Lower lobe of right lung (tissue), 2 donors: ENCODE results near the gene HOMER2. TPM values are rescaled to one million over a fixed set of nuclear protein-coding genes. Genes with fewer than 3 reads are reported as not detected.

ENCODE experiments used
- ATAC-seq, 2 donors: fragments of 200-7000 bp; cut with Tn5 transposase; one replicate each; pipeline ENCODE4 v1.9.1; 2020 to 2022; ENCODE audit warnings: mild to moderate bottlenecking in 2 of 2, moderate library complexity in 2 of 2
- DNase-seq: peaks from one replicate; pipeline ENCODE4 v3.0.0-alpha.2; 2020
- H3K27ac ChIP-seq: fragments of 200-600 bp; one replicate; pipeline ENCODE4 v1.8.0; 2022
- H3K27me3 ChIP-seq: fragments of 200-600 bp; one replicate; pipeline ENCODE4 v1.8.0; 2022; ENCODE audit warnings: low read depth
- H3K36me3 ChIP-seq: fragments of 200-600 bp; one replicate; pipeline ENCODE4 v1.8.0; 2022; ENCODE audit warnings: mild to moderate bottlenecking
- H3K4me1 ChIP-seq: fragments of 200-600 bp; one replicate; pipeline ENCODE4 v1.8.0; 2022
- H3K4me3 ChIP-seq: fragments of 200-600 bp; one replicate; pipeline ENCODE4 v1.8.0; 2022; ENCODE audit warnings: mild to moderate bottlenecking
- H3K9me3 ChIP-seq: fragments of 200-600 bp; one replicate; pipeline ENCODE4 v1.8.0; 2022
- intact Hi-C: fragments of 100-400 bp; cut with DNase I; formaldehyde crosslinking; loops from one replicate; pipeline ENCODE4 v1.11.0; 2022
- total RNA-seq: library from RNA; stranded (reverse); fragmentation: NEBNext Ultra II Directional; extraction: Animal tissue kit (Norgen Biotek cat#: 25700); gene quantifications from one replicate; pipeline ENCODE4 v1.2.1, GENCODE V29; 2021
- TF ChIP-seq, protein P1 (sequence below): fragments of 200-600 bp; IDR thresholded peaks from one replicate; pipeline ENCODE4 v1.8.0; 2022; ENCODE audit warnings: antibody characterized with exemption, mild to moderate bottlenecking
- donor health status: DM: no; HTN: yes; CAD: no; lungs with severe emphysema.

HOMER2 gene
- total RNA-seq, 1 donor from 2014 or later, result 16.2 TPM

DNA sequence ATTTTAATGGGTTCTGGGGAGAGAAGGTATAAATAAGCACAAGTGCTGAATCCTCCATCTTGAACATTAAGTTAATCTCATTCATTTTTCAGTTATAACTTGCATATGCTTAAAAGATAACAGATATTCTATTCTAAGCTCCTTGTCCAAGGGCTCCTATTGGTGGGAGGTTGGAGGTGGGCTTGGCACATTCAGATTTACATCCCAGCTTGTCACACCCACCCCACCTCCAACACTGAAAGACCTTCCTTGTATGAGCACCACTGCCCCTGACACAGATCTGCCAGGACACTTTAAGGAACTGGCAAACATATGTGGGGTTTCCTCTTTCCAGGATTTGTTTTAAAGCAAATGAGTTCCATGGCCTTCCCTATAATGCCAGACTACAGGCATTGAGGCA, 30.6 kb downstream of the HOMER2 start:
- Histone ChIP-seq H3K27ac (no peak overlapping the region), H3K27me3 (no peaks in the 10 kb centered on the region), H3K4me1 (no peaks in the 10 kb centered on the region), H3K4me3 (no peak overlapping the region), H3K36me3 (no peaks in the 10 kb centered on the region), H3K9me3 (no peaks in the 10 kb centered on the region)
- ATAC-seq (no peak), DNase-seq (no peak)
- intact Hi-C loops, result no loop called here
- TF ChIP-seq, protein P1, sequence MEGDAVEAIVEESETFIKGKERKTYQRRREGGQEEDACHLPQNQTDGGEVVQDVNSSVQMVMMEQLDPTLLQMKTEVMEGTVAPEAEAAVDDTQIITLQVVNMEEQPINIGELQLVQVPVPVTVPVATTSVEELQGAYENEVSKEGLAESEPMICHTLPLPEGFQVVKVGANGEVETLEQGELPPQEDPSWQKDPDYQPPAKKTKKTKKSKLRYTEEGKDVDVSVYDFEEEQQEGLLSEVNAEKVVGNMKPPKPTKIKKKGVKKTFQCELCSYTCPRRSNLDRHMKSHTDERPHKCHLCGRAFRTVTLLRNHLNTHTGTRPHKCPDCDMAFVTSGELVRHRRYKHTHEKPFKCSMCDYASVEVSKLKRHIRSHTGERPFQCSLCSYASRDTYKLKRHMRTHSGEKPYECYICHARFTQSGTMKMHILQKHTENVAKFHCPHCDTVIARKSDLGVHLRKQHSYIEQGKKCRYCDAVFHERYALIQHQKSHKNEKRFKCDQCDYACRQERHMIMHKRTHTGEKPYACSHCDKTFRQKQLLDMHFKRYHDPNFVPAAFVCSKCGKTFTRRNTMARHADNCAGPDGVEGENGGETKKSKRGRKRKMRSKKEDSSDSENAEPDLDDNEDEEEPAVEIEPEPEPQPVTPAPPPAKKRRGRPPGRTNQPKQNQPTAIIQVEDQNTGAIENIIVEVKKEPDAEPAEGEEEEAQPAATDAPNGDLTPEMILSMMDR, result no peak

DNA sequence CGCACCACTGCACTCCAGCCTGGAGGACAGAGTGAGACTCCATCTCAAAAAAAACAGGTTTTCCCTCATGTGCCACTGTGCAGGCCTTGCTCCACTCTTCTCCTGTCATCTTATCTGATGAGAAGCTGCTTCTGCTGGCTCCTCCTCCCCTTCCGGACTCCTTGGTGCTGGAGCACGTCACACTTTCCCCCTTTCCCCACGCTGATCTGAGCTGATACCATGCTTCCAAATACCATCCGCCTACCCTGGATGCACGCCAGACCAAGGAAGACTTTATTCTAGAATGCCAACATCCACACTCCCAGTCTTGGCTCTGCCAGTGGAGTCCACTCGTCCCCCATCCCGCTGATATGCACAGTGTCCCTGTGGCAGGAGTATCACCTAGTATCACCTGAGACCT, 31.3 kb downstream of the HOMER2 start:
- H3K27ac ChIP-seq, result no peak overlapping the region
- DNase-seq, result no peak
- intact Hi-C loops, result no loop called here

DNA sequence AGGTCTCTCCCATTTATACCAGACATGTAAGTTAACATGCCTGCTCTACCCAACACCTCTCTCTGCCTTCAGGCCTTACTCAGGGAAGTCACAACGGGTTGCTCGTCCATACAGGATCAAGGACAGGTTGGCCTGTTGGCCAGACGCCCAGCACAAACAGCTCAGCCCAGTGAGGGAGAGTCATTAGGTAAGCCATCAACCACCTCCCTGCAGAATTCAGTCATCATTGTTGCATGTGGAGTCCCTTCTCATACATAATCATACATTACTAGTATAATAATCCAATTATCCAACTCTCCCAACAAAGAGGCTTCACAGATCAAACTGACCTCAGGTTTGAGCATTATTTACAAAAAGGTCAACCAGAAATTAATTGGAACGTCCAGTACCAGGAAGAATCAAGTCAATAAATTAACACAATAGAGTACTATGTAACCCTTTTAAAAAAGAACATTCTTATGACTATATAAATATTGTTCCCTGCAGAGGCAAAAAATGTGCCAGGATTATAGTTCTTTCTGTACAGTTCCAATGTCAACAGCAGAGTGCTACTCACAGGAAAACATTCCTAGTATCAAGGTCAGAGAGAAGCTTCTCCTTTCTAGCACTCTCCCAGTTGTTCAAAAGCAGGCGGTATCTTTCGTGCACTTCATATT, 33.2 kb downstream of the HOMER2 start:
- TF ChIP-seq, protein P1, result no peak
- H3K27me3 ChIP-seq, result no peaks in the 10 kb centered on the region
- intact Hi-C loops, result no loop called here
- no peaks in the 10 kb centered on the region for H3K4me1 ChIP-seq
- DNase-seq, result peak; percentile 73
- H3K4me3 ChIP-seq, result no peak overlapping the region
- H3K9me3 ChIP-seq, result no peaks in the 10 kb centered on the region
- ATAC-seq, result peak; percentile 63 to 75
- H3K36me3 ChIP-seq, result no peaks in the 10 kb centered on the region
- H3K27ac ChIP-seq, result no peak overlapping the region

More for the DNA sequence above, 31.3 kb downstream of the HOMER2 start:
- ATAC-seq, result no peak
- TF ChIP-seq, protein P1, result no peak
- no peaks in the 10 kb centered on the region for H3K9me3 ChIP-seq
- no peaks in the 10 kb centered on the region for H3K27me3 ChIP-seq
- no peaks in the 10 kb centered on the region for H3K4me1 ChIP-seq
- no peaks in the 10 kb centered on the region for H3K36me3 ChIP-seq
- H3K4me3 ChIP-seq, result no peak overlapping the region

DNA sequence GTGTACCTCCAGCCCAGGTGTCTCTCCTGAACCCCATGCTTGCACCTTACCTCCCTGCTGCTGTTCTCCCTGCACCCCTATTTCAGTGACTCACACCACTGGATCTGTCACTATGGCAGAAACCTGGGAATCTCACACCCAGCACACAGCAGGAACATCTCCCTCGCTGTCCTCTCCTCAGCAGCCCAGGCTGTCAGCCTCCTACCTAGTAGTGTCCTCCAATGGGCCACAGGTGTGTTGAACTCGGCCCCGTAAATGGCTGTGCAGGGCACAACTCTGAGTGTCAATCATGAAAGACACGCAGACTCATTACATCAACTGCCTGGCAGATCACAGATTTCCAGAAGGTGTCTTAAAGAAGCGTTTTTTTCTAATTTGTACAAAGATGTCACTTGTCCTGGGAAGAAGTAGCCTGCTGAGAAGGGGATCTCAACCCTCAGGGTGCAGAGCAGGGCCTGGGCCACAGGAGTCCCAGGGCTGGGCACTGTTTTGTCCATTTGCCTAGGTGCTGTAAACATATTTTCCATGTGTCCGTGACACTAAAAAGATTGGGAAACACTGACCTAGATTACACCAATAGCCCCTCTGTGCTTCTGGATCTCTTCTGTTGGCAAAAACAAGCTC, 33.8 kb downstream of the HOMER2 start:
- Histone ChIP-seq H3K4me3 (no peak overlapping the region), H3K36me3 (no peaks in the 10 kb centered on the region), H3K27ac (no peak overlapping the region), H3K4me1 (no peaks in the 10 kb centered on the region), H3K9me3 (no peaks in the 10 kb centered on the region), H3K27me3 (no peaks in the 10 kb centered on the region)
- no peak for DNase-seq
- TF ChIP-seq, protein P1, result no peak
- no peak for ATAC-seq
- intact Hi-C loops, result no loop called here

GRCh38 chr15:82918162-82918561, 34.4 kb downstream of the HOMER2 start:
- intact Hi-C loops, result no loop called here
- Histone ChIP-seq H3K36me3 (no peaks in the 10 kb centered on the region), H3K27me3 (no peaks in the 10 kb centered on the region), H3K4me3 (no peak overlapping the region), H3K27ac (no peak overlapping the region), H3K4me1 (no peaks in the 10 kb centered on the region), H3K9me3 (no peaks in the 10 kb centered on the region)
- TF ChIP-seq, protein P1, result no peak
- ATAC-seq (no peak), DNase-seq (no peak)
